ENCODE results near the gene BNC2.
"Not testable (repeated sequence)": the region's sequence is repeated elsewhere in the genome, so short reads cannot be mapped to it uniquely, and the experiment has no call there.

Gene BNC2

GRCh38 chr9:16870596-16871335 is at the start of gene BNC2:
BNC2 (minus strand) TSS chr9:16870670; CDS start chr9:16870648, 22 bp downstream.
- no peak for DNase-seq (ENCODE audit: low read depth)

- no peak for DNase-seq (ENCODE audit: low read depth)
Observed at GRCh38 chr9:16918920-16919319, 48.5 kb upstream of the BNC2 start.

- no peak for DNase-seq (ENCODE audit: low read depth)
Observed at GRCh38 chr9:16915126-16915831, 44.8 kb upstream of the BNC2 start.

GRCh38 chr9:16912197-16912596 is 41.7 kb upstream of the BNC2 start:
- DNase-seq (ENCODE audit: low read depth) = no peak

- not testable (repeated sequence) for DNase-seq (ENCODE audit: low read depth)
Observed at GRCh38 chr9:16908206-16908605, 37.7 kb upstream of the BNC2 start.

GRCh38 chr9:16904655-16905054 is 34.2 kb upstream of the BNC2 start:
- no peak for DNase-seq (ENCODE audit: low read depth)

- DNase-seq (ENCODE audit: low read depth) = no peak
Observed at GRCh38 chr9:16901590-16901989, 31.1 kb upstream of the BNC2 start.

GRCh38 chr9:16899606-16900005 is 29.1 kb upstream of the BNC2 start:
- DNase-seq (ENCODE audit: low read depth) = no peak

- no peak for DNase-seq (ENCODE audit: low read depth)
Observed at GRCh38 chr9:16898464-16898863, 28.0 kb upstream of the BNC2 start.

GRCh38 chr9:16888594-16888993 is 18.1 kb upstream of the BNC2 start:
- DNase-seq (ENCODE audit: low read depth) = no peak

- DNase-seq (ENCODE audit: low read depth) = no peak
Observed at GRCh38 chr9:16885931-16886330, 15.5 kb upstream of the BNC2 start.

- no peak for DNase-seq (ENCODE audit: low read depth)
Observed at GRCh38 chr9:16884952-16885513, 14.6 kb upstream of the BNC2 start.

GRCh38 chr9:16884373-16884772 is 13.9 kb upstream of the BNC2 start:
- no peak for DNase-seq (ENCODE audit: low read depth)

- no peak for DNase-seq (ENCODE audit: low read depth)
Observed at GRCh38 chr9:16883586-16883985, 13.1 kb upstream of the BNC2 start.

- DNase-seq (ENCODE audit: low read depth) = not testable (repeated sequence)
Observed at GRCh38 chr9:16882440-16882839, 12.0 kb upstream of the BNC2 start.

- DNase-seq (ENCODE audit: low read depth) = no peak
Observed at GRCh38 chr9:16879416-16879815, 8.9 kb upstream of the BNC2 start.

- no peak for DNase-seq (ENCODE audit: low read depth)
Observed at GRCh38 chr9:16877256-16877655, 6.8 kb upstream of the BNC2 start.

- DNase-seq (ENCODE audit: low read depth) = no peak
Observed at GRCh38 chr9:16873126-16873802, 2.8 kb upstream of the BNC2 start.

- DNase-seq (ENCODE audit: low read depth) = no peak
Observed at GRCh38 chr9:16871336-16872151, 1.1 kb upstream of the BNC2 start.

- no peak for DNase-seq (ENCODE audit: low read depth)
Observed at GRCh38 chr9:16869882-16870595, 431 bp downstream of the BNC2 start.

Measured in stimulated activated CD8-positive, alpha-beta memory T cell treated with anti-CD3 and anti-CD28 coated beads, Interleukin-12 subunit alpha, Interleukin-12 subunit beta, amount 100 ng/mL, for 4 hours (primary cell).